Activated naive CD4-positive, alpha-beta T cell treated with anti-CD3 and anti-CD28 coated beads for 36 hours (primary cell): ENCODE data around the gene EFNA5. TPM values are rescaled to one million over a fixed set of nuclear protein-coding genes. Genes with fewer than 3 reads are reported as not detected.

Experiments used
- CTCF ChIA-PET: fragments of 350-600 bp; sonication (Branson Sonifier 250); formaldehyde crosslinking; loops from one replicate; lab custom pipeline; 2021; ENCODE audit warnings: antibody characterized with exemption; lab: Charles Lee
- DNase-seq: peaks from one replicate; pipeline ENCODE4 v3.0.0-alpha.2; 2020
- H3K27ac Mint-ChIP-seq: one replicate; pipeline ENCODE4 v1.8.0; 2021; ENCODE audit warnings: mild to moderate bottlenecking, mixed read lengths
- H3K27me3 Mint-ChIP-seq: one replicate; pipeline ENCODE4 v1.8.0; 2021; ENCODE audit warnings: low read depth, mixed read lengths
- H3K36me3 Mint-ChIP-seq: one replicate; pipeline ENCODE4 v1.8.0; 2021; ENCODE audit warnings: low read depth, mixed read lengths
- H3K4me1 Mint-ChIP-seq: one replicate; pipeline ENCODE4 v1.8.0; 2021; ENCODE audit warnings: low read depth, mixed read lengths
- H3K4me3 Mint-ChIP-seq: one replicate; pipeline ENCODE4 v1.8.0; 2021; ENCODE audit warnings: mild to moderate bottlenecking, moderate library complexity, mixed read lengths
- H3K9me3 Mint-ChIP-seq: one replicate; pipeline ENCODE4 v1.8.0; 2021; ENCODE audit warnings: mixed read lengths
- intact Hi-C: fragments of 100-400 bp; cut with micrococcal nuclease; formaldehyde crosslinking; loops from one replicate; pipeline ENCODE4 v1.15.1; 2023
- total RNA-seq, 2 experiments: library from RNA; stranded (reverse); gene quantifications; one replicate each; pipeline ENCODE4 v1.2.3, GENCODE V29; 2021

Gene EFNA5
- total RNA-seq, 2 experiments from 2014 or later, result not detected

- no peak overlapping the region for H3K27ac Mint-ChIP-seq
Observed at GRCh38 chr5:107570805-107571531, 99.8 kb downstream of the EFNA5 start.

GRCh38 chr5:107570181-107570580 is 100.6 kb downstream of the EFNA5 start:
- CTCF ChIA-PET, result interaction anchor here (0.6 to 2.5 kb wide), 4 partner anchors 13 to 1897 kb away, joined by 3 to 12 read pairs (median 4); no protein-coding TSS in a partner anchor
- Mint-ChIP-seq H3K27ac (no peak overlapping the region), H3K4me3 (no peak overlapping the region), H3K4me1 (peaks cover 14% of the 10 kb centered on the region), H3K27me3 (peaks cover 18% of the 10 kb centered on the region), H3K36me3 (no peaks in the 10 kb centered on the region), H3K9me3 (no peaks in the 10 kb centered on the region)
- intact Hi-C loops, result loop anchor here (2.0 to 10.0 kb wide), 5 partner anchors 83 to 775 kb away; no protein-coding TSS in a partner anchor
- DNase-seq, result no peak

More at GRCh38 chr5:107570805-107571531, 99.8 kb downstream of the EFNA5 start:
- H3K27me3 Mint-ChIP-seq, result peaks cover 16% of the 10 kb centered on the region
- H3K36me3 Mint-ChIP-seq, result no peaks in the 10 kb centered on the region
- CTCF ChIA-PET, result interaction anchor here (0.6 to 2.5 kb wide), 3 partner anchors 13 to 1087 kb away, joined by 3 to 12 read pairs (median 4); no protein-coding TSS in a partner anchor
- intact Hi-C loops, result loop anchor here (2.0 to 10.0 kb wide), 5 partner anchors 84 to 774 kb away; no protein-coding TSS in a partner anchor
- H3K9me3 Mint-ChIP-seq, result no peaks in the 10 kb centered on the region
- H3K4me1 Mint-ChIP-seq, result peaks cover 14% of the 10 kb centered on the region
- DNase-seq, result peak; percentile 56
- H3K4me3 Mint-ChIP-seq, result peak overlapping the region; percentile 38

GRCh38 chr5:107567901-107568671 is 102.7 kb downstream of the EFNA5 start:
- H3K4me1 Mint-ChIP-seq, result peaks cover 14% of the 10 kb centered on the region
- DNase-seq, result no peak
- H3K4me3 Mint-ChIP-seq, result no peak overlapping the region
- no peaks in the 10 kb centered on the region for H3K9me3 Mint-ChIP-seq
- no peaks in the 10 kb centered on the region for H3K36me3 Mint-ChIP-seq
- CTCF ChIA-PET, result interaction anchor here (0.7 kb wide), 1 partner anchor 104 kb away, joined by 3 read pairs; no protein-coding TSS in a partner anchor
- intact Hi-C loops, result no loop called here
- peaks cover 19% of the 10 kb centered on the region for H3K27me3 Mint-ChIP-seq
- no peak overlapping the region for H3K27ac Mint-ChIP-seq

GRCh38 chr5:107566986-107567385 is 103.8 kb downstream of the EFNA5 start:
- H3K36me3 Mint-ChIP-seq, result no peaks in the 10 kb centered on the region
- H3K9me3 Mint-ChIP-seq, result no peaks in the 10 kb centered on the region
- H3K27ac Mint-ChIP-seq, result no peak overlapping the region
- peaks cover 11% of the 10 kb centered on the region for H3K27me3 Mint-ChIP-seq
- CTCF ChIA-PET, result interaction anchor here (1.1 kb wide), 1 partner anchor 690 kb away, joined by 4 read pairs; no protein-coding TSS in a partner anchor
- no peak overlapping the region for H3K4me3 Mint-ChIP-seq
- intact Hi-C loops, result no loop called here
- peaks cover 11% of the 10 kb centered on the region for H3K4me1 Mint-ChIP-seq
- DNase-seq, result no peak

GRCh38 chr5:107565791-107566767 is 104.7 kb downstream of the EFNA5 start:
- CTCF ChIA-PET, result interaction anchor here (1.1 kb wide), 1 partner anchor 689 kb away, joined by 4 read pairs; no protein-coding TSS in a partner anchor

GRCh38 chr5:107564931-107565372 is 105.8 kb downstream of the EFNA5 start:
- DNase-seq, result no peak
- no peaks in the 10 kb centered on the region for H3K36me3 Mint-ChIP-seq
- H3K27ac Mint-ChIP-seq, result no peak overlapping the region
- intact Hi-C loops, result no loop called here
- no peak overlapping the region for H3K4me3 Mint-ChIP-seq
- peaks cover 14% of the 10 kb centered on the region for H3K27me3 Mint-ChIP-seq
- CTCF ChIA-PET, result interaction anchor here (0.7 kb wide), 1 partner anchor 1227 kb away, joined by 3 read pairs; no protein-coding TSS in a partner anchor
- no peaks in the 10 kb centered on the region for H3K9me3 Mint-ChIP-seq
- no peaks in the 10 kb centered on the region for H3K4me1 Mint-ChIP-seq

More at GRCh38 chr5:107565791-107566767, 104.7 kb downstream of the EFNA5 start:
- H3K36me3 Mint-ChIP-seq, result no peaks in the 10 kb centered on the region
- no peaks in the 10 kb centered on the region for H3K9me3 Mint-ChIP-seq
- DNase-seq, result no peak
- peaks cover 11% of the 10 kb centered on the region for H3K27me3 Mint-ChIP-seq
- intact Hi-C loops, result no loop called here
- no peak overlapping the region for H3K4me3 Mint-ChIP-seq
- H3K27ac Mint-ChIP-seq, result no peak overlapping the region
- H3K4me1 Mint-ChIP-seq, result peaks cover 4% of the 10 kb centered on the region

- H3K27me3 Mint-ChIP-seq, result peaks cover 14% of the 10 kb centered on the region
- CTCF ChIA-PET, result interaction anchor here (0.7 kb wide), 1 partner anchor 1226 kb away, joined by 3 read pairs; no protein-coding TSS in a partner anchor
- H3K4me3 Mint-ChIP-seq, result no peak overlapping the region
- no peaks in the 10 kb centered on the region for H3K4me1 Mint-ChIP-seq
- H3K36me3 Mint-ChIP-seq, result no peaks in the 10 kb centered on the region
- no peak for DNase-seq
- no peak overlapping the region for H3K27ac Mint-ChIP-seq
- no peaks in the 10 kb centered on the region for H3K9me3 Mint-ChIP-seq
- intact Hi-C loops, result no loop called here
Observed at GRCh38 chr5:107563959-107564544, 106.7 kb downstream of the EFNA5 start.

GRCh38 chr5:107560377-107560776 is 110.4 kb downstream of the EFNA5 start:
- Mint-ChIP-seq H3K9me3 (no peaks in the 10 kb centered on the region), H3K27me3 (peaks cover 15% of the 10 kb centered on the region), H3K36me3 (no peaks in the 10 kb centered on the region), H3K4me1 (no peaks in the 10 kb centered on the region), H3K27ac (no peak overlapping the region), H3K4me3 (no peak overlapping the region)
- CTCF ChIA-PET, result no interaction called here
- DNase-seq, result no peak
- intact Hi-C loops, result no loop called here

GRCh38 chr5:107558823-107559375 is 111.8 kb downstream of the EFNA5 start:
- DNase-seq, result no peak
- H3K36me3 Mint-ChIP-seq, result no peaks in the 10 kb centered on the region
- no peak overlapping the region for H3K4me3 Mint-ChIP-seq
- H3K4me1 Mint-ChIP-seq, result no peaks in the 10 kb centered on the region
- CTCF ChIA-PET, result interaction anchor here (2.9 kb wide), 1 partner anchor 13 kb away, joined by 12 read pairs; no protein-coding TSS in a partner anchor
- H3K27ac Mint-ChIP-seq, result no peak overlapping the region
- peaks cover 12% of the 10 kb centered on the region for H3K27me3 Mint-ChIP-seq
- intact Hi-C loops, result no loop called here
- H3K9me3 Mint-ChIP-seq, result no peaks in the 10 kb centered on the region

GRCh38 chr5:107557051-107557658 is 113.6 kb downstream of the EFNA5 start:
- DNase-seq, result no peak
- peaks cover 11% of the 10 kb centered on the region for H3K27me3 Mint-ChIP-seq
- H3K9me3 Mint-ChIP-seq, result no peaks in the 10 kb centered on the region
- no peaks in the 10 kb centered on the region for H3K4me1 Mint-ChIP-seq
- H3K27ac Mint-ChIP-seq, result no peak overlapping the region
- intact Hi-C loops, result no loop called here
- CTCF ChIA-PET, result interaction anchor here (2.9 kb wide), 1 partner anchor 14 kb away, joined by 12 read pairs; no protein-coding TSS in a partner anchor
- H3K36me3 Mint-ChIP-seq, result no peaks in the 10 kb centered on the region
- no peak overlapping the region for H3K4me3 Mint-ChIP-seq
